ENCODE measurements around the gene PPOX.

The PPOX gene

GRCh38 chr1:161179698-161180097 lies 13.5 kb downstream of the PPOX start:
- no peak for DNase-seq (ENCODE audit: insufficient read length)
- TF ChIP-seq TAF1 (IDR thresholded peaks at IDR 0.05; ENCODE audit: borderline replicate concordance, low read depth, low read length) = no peak
- no peak for TF ChIP-seq POLR2AphosphoS5 (IDR thresholded peaks at IDR 0.05; ENCODE audit: low read depth, low read length)
- TF ChIP-seq POLR2A (IDR thresholded peaks at IDR 0.05; ENCODE audit: low read depth, low read length) = no peak
- FAIRE-seq = no peak

- DNase-seq (ENCODE audit: insufficient read length) (no peak), FAIRE-seq (no peak)
- TF ChIP-seq TAF1 (IDR thresholded peaks at IDR 0.05; ENCODE audit: borderline replicate concordance, low read depth, low read length) (no peak), POLR2A (IDR thresholded peaks at IDR 0.05; ENCODE audit: low read depth, low read length) (no peak), POLR2AphosphoS5 (IDR thresholded peaks at IDR 0.05; ENCODE audit: low read depth, low read length) (no peak)
Observed at GRCh38 chr1:161180639-161181038, 14.4 kb downstream of the PPOX start.

- no peak for TF ChIP-seq TAF1 (IDR thresholded peaks at IDR 0.05; ENCODE audit: borderline replicate concordance, low read depth, low read length)
- no peak for FAIRE-seq
- no peak for DNase-seq (ENCODE audit: insufficient read length)
Observed at GRCh38 chr1:161182214-161182613, 16.0 kb downstream of the PPOX start.

DNA sequence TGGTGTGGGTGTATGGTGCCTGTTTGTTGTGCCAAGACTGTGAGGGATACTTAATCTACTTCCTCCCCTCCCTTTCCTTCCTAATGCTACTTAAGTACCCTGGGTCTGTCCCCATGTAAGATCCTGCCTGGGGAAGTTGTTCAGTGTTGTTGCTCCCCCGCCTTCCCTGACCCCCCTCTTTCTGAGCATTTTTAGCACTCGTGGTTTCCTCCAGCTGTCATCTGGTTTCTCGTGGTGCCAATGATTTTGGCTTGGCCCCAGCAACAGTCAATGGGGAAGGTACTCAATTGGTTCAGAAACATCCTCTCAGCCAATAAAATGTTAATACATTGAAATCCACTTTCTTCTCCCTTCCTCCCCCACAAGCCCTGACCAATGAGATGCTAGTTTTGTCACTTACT lies 19.1 kb downstream of the PPOX start:
- DNase-seq (ENCODE audit: insufficient read length) (peak; percentile 66), FAIRE-seq (peak; percentile 93)
- TF ChIP-seq TAF1 (IDR thresholded peaks at IDR 0.05; ENCODE audit: borderline replicate concordance, low read depth, low read length) = no peak
- peak; percentile 68 for TF ChIP-seq POLR2AphosphoS5 (IDR thresholded peaks at IDR 0.05; ENCODE audit: low read depth, low read length)
- TF ChIP-seq POLR2A (IDR thresholded peaks at IDR 0.05; ENCODE audit: low read depth, low read length) = 0 out of 2 replicates have a peak, but pooled peaks have one; percentile 21

- TF ChIP-seq POLR2A (IDR thresholded peaks at IDR 0.05; ENCODE audit: low read depth, low read length) (0 out of 2 replicates have a peak, but pooled peaks have one; percentile 15), POLR2AphosphoS5 (IDR thresholded peaks at IDR 0.05; ENCODE audit: low read depth, low read length) (no peak)
- FAIRE-seq (no peak), DNase-seq (ENCODE audit: insufficient read length) (no peak)
Observed at GRCh38 chr1:161185732-161186311, 19.6 kb downstream of the PPOX start.

DNA sequence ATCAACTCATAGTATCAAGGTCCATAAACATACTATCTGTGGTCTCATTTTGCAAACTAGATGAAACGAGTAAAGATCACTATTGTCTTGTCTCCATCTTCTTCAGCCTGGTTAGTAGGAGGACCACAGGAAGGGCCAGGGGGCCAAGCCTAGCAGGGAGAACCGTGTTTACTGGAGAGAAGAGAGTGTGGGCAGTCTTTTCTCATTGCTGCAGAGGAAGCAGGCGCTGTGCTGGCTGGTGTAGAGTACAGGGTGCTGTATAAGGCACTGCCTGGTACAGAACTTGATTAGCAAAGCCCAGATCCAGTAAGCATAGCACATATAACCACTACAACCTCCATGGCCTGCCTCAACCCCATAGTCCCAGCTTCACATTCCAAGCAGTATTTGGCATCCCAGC lies 21.1 kb downstream of the PPOX start:
- FAIRE-seq (no peak), DNase-seq (ENCODE audit: insufficient read length) (no peak)
- TF ChIP-seq POLR2A (IDR thresholded peaks at IDR 0.05; ENCODE audit: low read depth, low read length) (no peak), POLR2AphosphoS5 (IDR thresholded peaks at IDR 0.05; ENCODE audit: low read depth, low read length) (no peak)

GRCh38 chr1:161188381-161188780 lies 22.2 kb downstream of the PPOX start:
- DNase-seq (ENCODE audit: insufficient read length) = no peak
- TF ChIP-seq TAF1 (IDR thresholded peaks at IDR 0.05; ENCODE audit: borderline replicate concordance, low read depth, low read length) (no peak), POLR2AphosphoS5 (IDR thresholded peaks at IDR 0.05; ENCODE audit: low read depth, low read length) (no peak), POLR2A (IDR thresholded peaks at IDR 0.05; ENCODE audit: low read depth, low read length) (no peak)
- no peak for FAIRE-seq

DNA sequence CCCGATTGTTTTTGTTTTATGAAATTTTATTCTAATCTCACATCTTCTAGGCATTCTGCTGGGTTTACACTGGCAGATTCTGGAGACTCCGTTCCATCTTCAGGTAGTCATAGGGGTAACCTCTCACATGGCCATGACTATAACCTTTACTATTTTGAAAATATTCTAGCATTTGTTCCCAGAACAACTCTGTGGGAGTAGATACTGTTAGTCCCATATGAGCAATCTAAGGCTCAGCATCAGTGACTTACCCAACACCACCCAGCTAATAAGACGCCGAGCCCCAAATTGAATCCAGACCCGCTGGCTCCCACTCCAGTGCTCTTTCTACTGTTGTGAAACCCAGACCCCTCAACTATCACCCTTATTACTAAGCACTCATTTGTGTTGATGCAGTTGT lies 22.8 kb downstream of the PPOX start:
- no peak for TF ChIP-seq POLR2AphosphoS5 (IDR thresholded peaks at IDR 0.05; ENCODE audit: low read depth, low read length)
- TF ChIP-seq POLR2A (IDR thresholded peaks at IDR 0.05; ENCODE audit: low read depth, low read length) = no peak
- TF ChIP-seq TAF1 (IDR thresholded peaks at IDR 0.05; ENCODE audit: borderline replicate concordance, low read depth, low read length) = no peak
- FAIRE-seq = no peak
- no peak for DNase-seq (ENCODE audit: insufficient read length)

DNA sequence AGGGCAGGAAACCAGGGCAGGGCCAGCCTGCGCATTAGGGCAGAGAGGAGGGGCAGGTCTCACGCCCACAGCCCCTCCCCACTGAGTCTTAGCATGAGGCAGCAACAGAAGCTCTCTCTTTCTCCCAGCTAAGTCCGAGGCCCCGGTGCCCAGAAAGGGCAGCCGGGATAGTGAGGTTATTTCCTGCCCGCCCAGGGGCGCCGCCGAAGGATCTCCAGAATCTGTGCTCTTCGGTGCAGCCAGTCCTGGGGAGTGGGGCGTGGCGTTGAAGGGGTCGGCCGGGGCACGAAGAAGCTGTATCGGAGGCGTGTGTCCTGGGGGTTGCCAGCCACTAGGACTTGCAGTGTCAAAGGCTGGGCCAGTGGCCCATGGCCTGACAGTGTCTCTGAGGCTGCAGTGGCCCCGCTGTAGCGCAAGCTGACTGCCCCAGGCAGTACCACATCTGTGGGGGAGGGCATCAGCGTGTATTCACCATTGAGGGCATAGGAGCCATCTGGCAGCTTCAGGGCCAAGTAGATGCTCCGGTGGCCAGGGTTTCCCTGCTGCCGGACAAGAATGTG lies 24.8 kb downstream of the PPOX start:
- no peak for TF ChIP-seq POLR2AphosphoS5 (IDR thresholded peaks at IDR 0.05; ENCODE audit: low read depth, low read length)
- no peak for TF ChIP-seq TAF1 (IDR thresholded peaks at IDR 0.05; ENCODE audit: borderline replicate concordance, low read depth, low read length)
- TF ChIP-seq POLR2A (IDR thresholded peaks at IDR 0.05; ENCODE audit: low read depth, low read length) = no peak
- DNase-seq (ENCODE audit: insufficient read length) = no peak
- no peak for FAIRE-seq

- no peak for TF ChIP-seq TAF1 (IDR thresholded peaks at IDR 0.05; ENCODE audit: borderline replicate concordance, low read depth, low read length)
- no peak for TF ChIP-seq POLR2A (IDR thresholded peaks at IDR 0.05; ENCODE audit: low read depth, low read length)
- TF ChIP-seq POLR2AphosphoS5 (IDR thresholded peaks at IDR 0.05; ENCODE audit: low read depth, low read length) = no peak
- FAIRE-seq = no peak
- no peak for DNase-seq (ENCODE audit: insufficient read length)
Observed at GRCh38 chr1:161191971-161192370, 25.7 kb downstream of the PPOX start.

GRCh38 chr1:161192476-161193465 lies 26.5 kb downstream of the PPOX start:
- TF ChIP-seq POLR2A (IDR thresholded peaks at IDR 0.05; ENCODE audit: low read depth, low read length) (no peak), POLR2AphosphoS5 (IDR thresholded peaks at IDR 0.05; ENCODE audit: low read depth, low read length) (no peak), TAF1 (IDR thresholded peaks at IDR 0.05; ENCODE audit: borderline replicate concordance, low read depth, low read length) (no peak)
- DNase-seq (ENCODE audit: insufficient read length) = peak; percentile 77
- FAIRE-seq = peak; percentile 96

All from GM12892 (cell line).